Endometrium (tissue), 2 donors: ENCODE results near the gene RAB40C.

Experiments used
- FAIRE-seq: peaks from 2 replicates; lab custom pipeline; 2012; peaks lifted over from hg19 to GRCh38; lab: Jason Lieb, UNC
- donor health status: control.
- donor health status: control.

Gene RAB40C

DNA sequence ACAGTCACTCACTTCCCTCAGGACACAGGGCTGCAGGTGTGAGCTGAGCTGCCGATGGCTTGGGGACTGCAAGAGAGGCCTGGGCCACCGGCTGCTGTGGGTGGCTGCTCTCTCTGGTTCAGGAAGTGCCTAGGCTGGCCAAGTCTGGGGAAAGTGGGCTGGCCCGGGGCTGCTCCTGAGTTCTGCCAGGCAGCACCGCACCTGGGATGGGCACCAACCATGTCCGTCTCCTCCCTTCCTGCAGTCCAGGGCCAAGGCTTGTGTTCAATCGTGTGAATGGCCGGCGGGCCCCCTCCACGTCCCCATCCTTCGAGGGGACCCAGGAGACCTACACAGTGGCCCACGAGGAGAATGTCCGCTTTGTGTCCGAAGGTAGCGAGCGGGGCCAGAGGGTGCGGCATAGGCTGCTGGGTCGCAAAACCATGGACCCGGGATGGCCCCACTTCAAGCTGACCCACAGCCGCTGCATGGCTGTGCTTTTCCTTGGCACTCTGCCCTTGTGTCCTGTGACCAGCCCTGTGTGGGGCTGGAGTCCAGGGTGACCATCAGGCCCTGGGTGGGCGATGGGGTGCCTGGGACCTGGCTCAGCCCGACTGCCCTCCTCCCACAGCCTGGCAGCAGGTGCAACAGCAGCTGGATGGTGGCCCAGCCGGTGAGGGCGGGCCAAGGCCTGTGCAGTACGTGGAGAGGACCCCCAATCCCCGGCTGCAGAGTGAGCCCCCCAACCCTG, 57.5 kb downstream of the RAB40C start:
- FAIRE-seq = no peak

DNA sequence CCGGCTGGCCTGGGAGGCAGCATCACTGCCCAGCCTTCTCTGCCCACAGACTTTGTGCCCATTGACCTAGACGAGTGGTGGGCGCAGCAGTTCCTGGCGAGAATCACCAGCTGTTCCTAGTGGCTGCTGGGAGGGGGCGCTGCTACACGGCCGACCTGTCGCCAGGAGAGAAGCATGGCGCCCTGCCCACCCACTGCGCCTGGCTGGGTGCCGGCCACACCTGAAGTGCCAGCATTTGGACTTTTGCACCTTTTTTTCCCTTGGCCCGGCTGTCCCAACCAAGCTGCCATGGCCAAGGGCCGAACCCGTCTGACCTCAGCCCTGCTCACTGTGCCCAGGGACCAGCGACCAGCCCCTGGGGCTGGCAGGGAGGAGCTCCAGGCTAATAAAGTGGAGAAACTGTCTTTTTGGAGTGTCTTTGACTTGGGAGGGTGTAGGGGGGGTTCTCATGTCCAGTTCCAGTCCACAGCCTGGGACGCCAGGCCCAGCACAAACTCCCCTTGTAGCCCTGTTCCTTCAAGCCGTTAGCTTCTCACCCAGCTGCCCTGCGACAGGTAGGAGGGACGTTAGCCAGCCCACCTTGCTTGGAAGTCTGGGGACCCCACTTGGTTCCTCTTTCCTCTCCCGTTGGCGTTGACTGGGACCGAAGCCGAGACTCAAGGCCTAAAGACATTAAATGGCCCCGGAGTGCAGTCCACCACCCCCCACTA, 58.4 kb downstream of the RAB40C start:
- FAIRE-seq = no peak

DNA sequence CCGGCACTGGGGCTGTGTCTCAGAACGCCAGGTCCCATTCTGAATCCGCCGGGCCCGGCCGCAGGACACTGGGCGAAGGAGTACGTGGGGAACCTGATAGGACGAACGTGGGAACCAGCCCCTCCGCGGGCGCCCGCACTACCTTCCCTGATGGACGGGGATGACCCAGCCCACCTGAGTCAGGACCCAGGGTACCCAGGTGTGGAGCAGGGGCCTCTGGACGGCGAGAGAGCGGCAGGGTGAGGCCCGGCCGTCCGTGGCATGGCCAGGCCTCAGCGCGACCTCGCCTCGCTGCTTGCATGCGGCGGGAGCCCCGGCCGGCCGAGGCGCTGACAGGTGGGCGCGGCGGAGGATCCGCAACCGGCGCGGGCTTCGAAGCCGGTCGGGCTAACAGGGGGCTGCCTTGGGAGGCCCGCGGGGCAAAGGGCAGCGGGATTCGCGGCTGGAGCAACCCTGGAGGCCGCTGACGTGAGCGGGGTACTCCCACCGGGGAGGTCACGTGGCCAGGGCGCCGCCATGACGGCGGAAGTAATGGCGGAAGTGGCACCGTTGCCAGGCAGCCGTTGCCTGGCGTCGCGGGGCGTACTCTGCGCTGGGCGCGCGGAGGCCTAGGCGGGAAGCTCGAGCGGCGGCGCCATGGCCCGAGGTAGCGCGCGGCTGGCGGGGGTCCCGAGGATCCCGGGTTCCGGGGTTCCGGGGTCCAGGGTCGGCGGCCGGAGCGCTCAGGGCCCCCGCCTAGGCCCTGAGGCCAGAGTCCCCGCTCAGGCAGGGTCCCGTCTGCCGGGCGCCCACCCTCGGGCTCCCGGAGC, 59.1 kb downstream of the RAB40C start, which contains the start of gene WDR90:
WDR90 (plus strand) TSS at position 585 of the 809 bp plus-strand sequence; CDS start at position 637, 52 bp downstream.
- no peak for FAIRE-seq

DNA sequence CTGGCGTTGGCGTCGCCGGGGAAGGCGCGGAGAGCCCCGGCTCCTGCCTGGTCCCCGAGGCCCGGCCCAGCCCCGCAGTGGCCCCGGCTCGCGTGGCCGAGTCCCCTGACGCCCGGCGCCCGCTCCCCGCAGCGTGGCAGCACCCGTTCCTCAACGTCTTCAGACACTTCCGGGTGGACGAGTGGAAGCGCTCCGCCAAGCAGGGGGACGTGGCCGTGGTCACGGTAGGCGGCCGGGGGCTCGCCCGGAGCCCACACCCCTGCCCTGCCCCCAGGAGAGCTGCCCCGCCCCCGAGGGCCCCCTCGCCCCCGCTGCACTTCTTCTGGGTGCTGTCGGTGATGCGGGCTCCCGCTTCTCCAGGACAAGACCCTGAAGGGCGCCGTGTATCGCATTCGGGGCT, 59.8 kb downstream of the RAB40C start:
- FAIRE-seq = no peak

DNA sequence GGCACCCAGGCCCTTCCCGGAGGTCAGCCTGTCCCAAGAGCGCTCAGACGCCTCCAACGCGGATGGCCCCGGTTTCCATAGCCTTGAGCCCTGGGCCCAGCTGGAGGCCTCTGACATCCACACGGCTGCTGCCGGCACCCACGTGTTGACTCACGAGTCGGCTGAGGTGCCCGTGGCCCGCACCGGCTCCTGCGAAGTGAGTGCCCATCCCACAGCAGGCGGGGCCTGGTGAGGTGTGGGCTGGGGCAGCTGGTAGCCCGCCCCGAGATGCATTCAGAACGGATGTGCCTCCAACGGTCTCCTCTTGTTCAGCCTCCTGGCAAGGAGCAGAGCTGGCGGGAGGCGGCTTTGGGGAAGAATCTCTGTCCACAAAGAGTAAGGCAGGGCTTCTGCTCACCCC, 62.0 kb downstream of the RAB40C start:
- no peak for FAIRE-seq

DNA sequence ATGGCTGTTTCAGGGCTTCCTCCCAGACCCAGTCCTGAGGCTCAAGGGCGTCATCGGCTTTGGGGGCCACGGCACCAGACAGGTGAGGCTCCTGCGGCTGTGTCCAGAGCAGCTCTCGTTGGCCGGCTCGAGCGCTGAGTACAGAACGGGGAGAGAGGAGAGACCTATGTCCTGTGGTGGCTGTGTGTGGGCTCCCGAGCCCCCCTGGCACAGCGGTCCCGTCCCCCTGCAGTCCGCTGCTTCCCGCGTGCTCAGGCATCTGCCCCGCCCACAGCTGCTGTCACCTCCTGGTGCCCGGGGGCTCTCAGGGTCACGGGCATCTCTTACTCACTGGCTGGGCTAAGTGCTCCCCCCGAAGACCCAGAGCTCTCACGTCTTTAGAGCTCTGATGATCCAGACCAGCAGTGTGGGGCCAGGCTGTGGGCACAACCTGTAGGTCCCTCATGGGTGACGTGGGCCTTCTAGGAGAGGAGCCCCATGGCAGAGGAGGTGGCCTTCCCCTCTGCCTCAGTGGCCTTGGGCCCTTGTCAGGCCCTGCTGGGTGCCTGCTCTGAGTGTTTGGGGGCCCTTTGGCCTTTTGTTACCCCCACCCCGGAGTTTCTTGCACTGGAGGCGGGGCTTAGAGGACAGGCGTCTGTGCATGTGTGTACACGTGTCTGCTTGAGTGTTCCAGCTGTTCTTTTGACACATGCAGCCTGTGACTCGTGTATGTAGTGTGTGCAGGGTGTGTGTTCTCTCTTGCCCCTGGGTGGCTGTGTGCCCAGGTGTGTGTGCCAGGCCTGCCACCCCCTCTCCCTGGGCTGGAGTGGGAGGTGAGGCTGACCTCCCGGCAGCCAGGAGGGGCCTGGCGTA, 62.8 kb downstream of the RAB40C start:
- FAIRE-seq = no peak

DNA sequence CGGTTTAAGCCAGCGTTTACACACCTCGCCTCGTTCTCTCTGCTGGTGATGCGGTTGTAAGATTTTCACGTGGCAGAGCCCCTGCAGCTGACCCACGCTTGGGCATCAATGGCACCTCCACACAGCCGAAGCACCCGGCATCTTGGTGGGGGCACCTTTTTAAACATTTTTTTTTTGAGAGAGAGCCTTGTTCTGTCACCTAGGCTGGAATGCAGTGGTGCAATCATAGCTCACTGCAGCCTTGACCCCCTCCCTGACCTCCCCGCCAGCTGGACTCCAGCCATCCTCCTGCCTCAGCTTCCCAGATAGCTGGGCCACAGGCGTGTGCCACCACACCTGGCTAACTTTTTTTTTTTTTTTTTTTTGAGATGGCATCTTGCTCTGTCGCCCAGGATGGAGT, 64.2 kb downstream of the RAB40C start:
- no peak for FAIRE-seq

DNA sequence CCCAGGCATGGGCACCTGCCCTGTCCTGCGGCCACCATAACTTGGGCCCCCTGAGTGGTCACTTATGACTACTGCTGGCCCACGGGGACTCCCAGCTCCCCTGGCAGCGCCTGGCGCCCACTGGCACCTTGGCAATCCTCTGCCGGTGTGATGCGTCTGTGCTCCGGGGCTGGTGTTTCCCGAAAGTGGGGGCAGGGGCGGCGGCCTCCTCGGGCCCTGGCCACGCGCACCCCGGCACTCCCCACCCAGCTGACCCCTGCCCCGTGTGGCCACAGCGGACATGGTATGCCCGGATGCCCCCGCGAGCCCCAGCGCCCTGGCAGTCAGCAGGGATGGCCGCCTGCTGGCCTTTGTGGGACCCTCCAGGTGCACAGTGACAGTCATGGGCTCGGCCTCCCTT, 67.6 kb downstream of the RAB40C start:
- no peak for FAIRE-seq

DNA sequence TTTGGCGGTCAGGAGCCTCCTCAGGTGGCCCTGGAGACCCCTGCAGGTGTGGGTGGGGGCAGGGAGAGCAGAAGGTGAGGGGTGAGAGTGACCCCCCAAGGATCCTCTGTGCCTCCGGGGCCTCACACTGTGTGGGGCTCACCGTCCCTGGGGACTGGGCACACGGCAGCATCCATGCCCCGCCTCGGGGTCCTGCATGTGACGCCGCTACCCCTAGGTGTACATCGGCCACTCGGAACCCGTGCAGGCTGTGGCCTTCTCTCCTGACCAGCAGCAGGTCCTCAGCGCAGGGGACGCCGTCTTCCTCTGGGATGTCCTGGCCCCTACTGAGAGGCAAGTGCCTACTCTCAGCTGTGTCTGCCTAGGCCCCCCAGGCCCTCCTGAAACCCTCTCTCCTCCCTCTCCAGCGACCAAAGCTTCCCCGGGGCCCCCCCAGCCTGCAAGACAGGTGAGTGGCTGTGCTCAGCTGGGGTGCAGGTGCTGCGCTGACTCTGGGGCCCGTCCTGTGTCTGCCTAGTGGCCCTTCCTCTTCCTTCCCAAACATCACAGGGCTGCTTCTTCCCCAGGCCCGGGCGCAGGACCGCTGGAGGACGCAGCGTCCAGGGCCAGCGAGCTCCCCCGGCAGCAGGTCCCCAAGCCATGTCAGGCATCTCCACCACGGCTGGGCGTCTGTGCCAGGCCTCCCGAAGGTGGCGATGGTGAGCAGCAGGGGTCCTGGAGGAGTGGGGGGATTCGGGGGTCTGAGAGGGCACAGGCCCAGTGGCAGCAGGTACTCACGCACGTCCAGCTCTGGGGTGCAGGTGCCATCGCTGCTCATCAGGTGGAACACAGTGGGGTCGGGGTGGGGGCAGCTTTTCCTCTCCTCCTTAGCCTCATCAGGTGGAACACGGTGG, 69.1 kb downstream of the RAB40C start:
- FAIRE-seq = no peak

DNA sequence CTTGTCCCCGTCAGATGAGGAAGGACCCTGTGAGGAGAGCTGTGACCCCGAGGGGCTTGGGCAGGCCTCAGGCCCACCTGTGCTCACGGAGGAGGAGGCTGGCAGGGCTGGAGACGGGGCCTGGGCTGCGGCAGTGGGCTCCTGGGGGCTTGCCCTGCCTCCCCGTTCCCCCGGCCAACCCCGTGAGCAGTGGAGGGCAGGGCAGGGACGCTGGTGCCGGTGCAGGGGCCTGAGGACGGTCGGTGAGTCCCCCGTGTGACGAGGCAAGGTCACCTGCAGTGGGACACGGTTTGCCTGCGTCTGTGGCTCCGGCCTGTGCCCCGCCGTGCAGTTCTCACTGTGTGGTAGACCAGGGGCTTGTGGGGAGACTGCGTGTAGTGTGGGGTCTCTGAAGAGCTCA, 69.8 kb downstream of the RAB40C start:
- FAIRE-seq = no peak

DNA sequence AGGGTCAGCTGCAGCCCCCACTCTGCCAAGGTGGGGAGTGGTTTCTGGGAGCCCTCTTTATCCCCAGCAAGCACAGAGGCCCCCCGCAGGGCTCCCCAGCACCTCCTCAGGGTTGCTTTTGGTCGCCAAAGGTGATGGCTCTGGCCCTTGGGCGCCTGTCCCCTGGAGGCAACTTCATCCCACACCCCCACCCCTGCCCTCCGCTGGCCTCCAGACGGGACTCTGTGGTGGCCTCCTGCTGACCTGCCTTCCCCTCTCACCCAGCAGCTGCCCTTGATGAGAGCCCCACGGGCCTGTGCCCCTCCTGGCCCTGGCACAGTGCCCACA, 70.2 kb downstream of the RAB40C start:
- FAIRE-seq = no peak

DNA sequence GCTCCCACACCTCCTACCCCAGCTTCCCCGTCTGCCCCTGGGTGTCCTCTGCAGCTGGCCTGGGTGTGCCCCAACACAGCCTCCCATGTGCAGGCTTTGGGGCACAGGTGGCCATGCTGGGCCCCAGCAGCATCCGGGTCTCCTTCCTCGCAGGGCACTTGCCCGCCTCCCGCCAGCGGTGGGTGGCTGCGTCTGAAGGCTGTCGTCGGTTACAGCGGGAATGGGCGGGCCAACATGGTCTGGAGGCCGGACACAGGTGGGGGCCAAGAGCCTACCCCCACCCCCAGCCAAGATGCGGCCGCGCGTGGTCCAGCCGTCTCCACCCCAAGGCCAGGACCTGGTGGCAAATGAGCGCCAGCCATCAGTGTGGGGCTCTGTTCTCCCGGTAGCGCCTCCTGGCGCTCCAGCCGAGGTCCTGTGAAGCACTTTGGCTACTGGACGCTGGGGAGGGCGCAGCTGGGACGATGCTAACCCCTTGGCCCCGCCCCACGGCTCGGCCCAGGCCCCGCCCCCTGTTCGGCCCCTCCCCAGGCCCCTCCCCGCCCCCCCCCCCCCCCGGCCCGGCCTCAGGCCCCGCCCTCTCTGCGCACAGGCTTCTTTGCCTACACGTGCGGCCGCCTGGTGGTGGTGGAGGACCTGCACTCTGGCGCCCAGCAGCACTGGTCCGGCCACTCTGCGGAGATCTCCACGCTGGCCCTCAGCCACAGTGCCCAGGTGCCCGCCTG, 70.8 kb downstream of the RAB40C start:
- no peak for FAIRE-seq

DNA sequence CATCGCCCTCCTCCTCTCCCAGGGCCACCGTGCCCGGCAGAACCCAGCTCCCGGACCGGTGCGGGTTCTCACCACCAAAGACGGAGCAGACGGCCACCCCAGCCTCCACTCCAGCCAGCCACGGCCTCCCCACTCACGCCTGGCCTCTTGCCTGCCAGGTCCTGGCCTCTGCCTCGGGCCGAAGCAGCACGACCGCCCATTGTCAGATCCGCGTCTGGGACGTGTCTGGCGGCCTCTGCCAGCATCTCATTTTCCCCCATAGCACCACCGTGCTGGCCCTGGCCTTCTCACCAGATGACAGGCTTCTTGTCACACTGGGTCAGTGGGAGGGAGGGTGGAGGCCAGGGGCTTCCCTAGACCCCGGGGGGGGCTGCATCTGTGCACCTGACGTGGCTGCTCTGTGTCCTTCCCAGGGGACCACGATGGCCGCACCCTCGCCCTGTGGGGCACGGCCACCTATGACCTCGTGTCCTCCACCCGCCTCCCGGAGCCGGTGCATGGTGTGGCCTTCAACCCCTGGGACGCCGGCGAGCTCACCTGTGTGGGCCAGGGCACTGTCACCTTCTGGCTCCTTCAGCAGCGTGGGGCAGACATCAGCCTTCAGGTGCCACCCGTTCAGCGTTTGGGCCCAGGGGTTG, 71.4 kb downstream of the RAB40C start:
- no peak for FAIRE-seq

DNA sequence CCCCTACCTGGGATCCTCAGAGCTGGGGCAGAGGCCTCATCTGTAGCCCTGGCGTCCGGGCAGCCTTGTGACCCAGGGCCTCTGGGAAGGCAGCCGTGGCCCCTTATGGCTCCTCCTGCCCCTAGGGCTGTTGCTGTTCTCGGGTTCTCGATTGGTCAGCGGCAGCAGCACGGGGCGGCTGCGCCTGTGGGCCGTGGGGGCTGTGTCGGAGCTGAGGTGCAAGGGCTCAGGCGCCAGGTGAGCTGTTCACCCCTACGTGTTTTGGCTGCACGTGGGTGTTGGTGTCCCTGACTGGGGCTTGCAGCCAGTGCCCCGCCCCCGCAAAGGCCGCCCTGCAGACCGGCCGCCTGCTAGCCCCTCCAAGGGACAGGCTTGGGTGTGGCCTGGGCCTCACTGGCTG, 72.2 kb downstream of the RAB40C start:
- FAIRE-seq = no peak

DNA sequence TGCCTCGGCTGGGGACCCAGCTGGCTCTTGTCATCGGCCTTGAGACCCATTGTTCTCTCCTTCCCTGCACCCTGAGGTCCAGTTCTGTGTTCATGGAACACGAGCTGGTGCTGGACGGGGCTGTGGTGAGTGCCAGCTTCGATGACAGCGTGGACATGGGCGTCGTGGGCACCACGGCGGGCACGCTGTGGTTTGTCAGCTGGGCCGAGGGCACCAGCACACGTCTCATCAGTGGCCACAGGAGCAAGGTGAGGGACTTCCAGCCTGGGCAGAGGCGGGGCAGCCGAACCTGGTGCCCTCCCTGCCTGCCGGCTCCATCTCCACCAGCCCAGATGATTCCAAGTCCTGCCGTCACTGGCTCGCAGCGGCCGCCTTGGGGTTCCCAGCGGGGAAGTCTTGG, 72.7 kb downstream of the RAB40C start:
- no peak for FAIRE-seq

DNA sequence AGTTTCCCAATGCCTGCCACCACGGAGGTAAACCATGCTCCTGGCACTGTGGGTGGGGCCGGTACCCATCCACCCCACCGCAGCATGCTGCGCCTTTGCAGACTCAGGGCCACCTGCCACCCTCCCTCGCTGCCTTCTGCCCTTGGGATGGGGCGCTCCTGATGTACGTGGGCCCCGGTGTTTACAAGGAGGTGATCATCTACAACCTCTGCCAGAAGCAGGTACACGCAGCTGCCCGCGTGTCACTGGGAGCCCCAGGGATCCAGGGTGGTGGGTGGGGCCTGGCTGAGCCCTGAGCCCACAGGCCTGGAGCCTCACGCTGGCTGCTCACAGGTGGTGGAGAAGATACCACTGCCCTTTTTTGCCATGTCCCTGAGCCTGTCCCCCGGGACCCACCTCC, 76.7 kb downstream of the RAB40C start:
- FAIRE-seq = no peak

DNA sequence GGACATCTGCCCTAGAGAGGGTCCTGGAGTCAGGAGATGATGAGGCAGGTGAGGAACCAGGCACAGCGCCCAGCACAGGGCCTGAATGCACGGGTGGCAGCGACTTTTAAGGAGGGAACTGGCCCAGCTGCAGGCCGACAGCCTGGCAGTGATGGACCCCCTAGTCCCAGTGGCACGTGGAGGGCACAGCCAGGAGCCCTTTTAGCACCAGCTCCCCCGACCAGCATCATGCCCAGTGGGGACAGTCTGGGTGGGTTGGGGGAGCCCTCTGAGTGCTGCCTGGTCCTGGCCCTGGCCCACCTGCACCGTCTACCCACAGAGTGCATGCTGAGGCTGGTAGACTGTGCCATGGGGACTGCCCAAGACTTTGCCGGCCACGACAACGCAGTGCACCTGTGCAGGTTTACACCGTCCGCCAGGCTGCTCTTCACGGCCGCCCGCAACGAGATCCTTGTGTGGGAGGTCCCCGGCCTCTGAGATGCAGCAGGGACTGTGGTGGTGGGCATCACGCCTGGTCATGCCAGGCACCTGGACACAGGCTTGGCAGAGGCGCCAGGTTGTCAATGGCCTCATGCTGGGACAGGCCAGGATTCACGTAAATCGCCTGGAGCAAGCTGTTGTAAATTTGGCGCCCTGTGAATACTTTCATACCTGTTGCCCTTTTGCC, 77.4 kb downstream of the RAB40C start:
- no peak for FAIRE-seq

DNA sequence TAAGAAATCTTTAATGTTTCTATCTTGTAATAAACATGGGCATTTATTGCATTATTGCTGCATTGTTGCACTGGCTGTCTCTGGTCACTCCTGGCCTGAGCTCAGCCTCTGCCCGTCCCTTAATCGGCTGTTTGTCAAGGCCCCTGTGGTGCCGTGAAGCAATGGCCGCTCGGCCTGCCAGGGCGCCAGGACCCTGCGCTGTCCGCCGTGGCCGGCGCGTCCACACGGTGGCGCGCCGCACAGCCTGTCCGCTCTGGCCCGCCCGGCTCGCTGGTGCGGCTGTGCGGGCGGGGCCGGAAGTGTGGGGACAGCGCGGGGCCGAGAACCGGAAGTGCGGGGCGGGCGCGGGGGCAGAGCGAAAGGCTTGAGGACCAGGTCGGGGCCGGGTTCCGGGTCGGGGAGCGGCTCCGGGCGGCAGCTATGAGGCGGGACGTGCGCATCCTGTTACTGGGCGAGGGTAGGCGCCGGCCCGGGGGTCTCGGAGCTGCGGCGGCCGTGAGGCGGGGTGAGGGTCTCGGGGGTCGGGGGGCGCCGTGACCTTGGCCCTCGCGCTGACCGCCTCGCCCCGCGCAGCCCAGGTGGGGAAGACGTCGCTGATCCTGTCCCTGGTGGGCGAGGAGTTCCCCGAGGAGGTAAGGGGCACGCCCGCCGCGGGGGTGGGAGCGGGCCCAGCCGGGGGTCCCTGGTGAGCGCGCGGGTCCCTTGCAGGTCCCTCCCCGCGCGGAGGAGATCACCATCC, 78.1 kb downstream of the RAB40C start, which contains the start of gene RHOT2:
RHOT2 (plus strand) TSS at position 353 of the 739 bp plus-strand sequence; CDS start at position 421, 68 bp downstream.
- no peak for FAIRE-seq
